HEK293 (cell line): ENCODE measurements around the gene CD44.

Experiments
- CTCF ChIA-PET: fragments of 350-600 bp; formaldehyde crosslinking; extraction: SDS; loops from one replicate; lab custom pipeline; 2021; ENCODE audit warnings: antibody characterized with exemption; lab: Yijun Ruan, JAX
- POLR2A ChIA-PET: fragments of 300-600 bp; formaldehyde crosslinking; extraction: SDS; loops from one replicate; lab custom pipeline; 2020; ENCODE audit warnings: antibody characterized with exemption, inconsistent platforms; lab: Yijun Ruan, JAX
- H3K27ac ChIP-seq: fragments of 200-500 bp; sonication (Bioruptor generic); 2 replicates; pipeline ENCODE4 v1.5.1; 2014; ENCODE audit warnings: low read depth, low read length, control low read depth, inconsistent platforms; ENCODE audit errors: extremely low read depth
- H3K36me3 ChIP-seq, 2 experiments: fragments of 200-500 bp in 1 of 2; sonication (Bioruptor generic) in 1 of 2; 1 replicate in 1 of 2; 2 replicates in 1 of 2; pipeline ENCODE4 v1.5.1; 2014 to 2017; ENCODE audit warnings: inconsistent platforms in 2 of 2, low read length in 2 of 2; ENCODE audit not compliant: control insufficient read depth in 2 of 2, insufficient read depth in 1 of 2
- H3K4me1 ChIP-seq: fragments of 200-500 bp; sonication (Bioruptor generic); 2 replicates; pipeline ENCODE4 v1.5.1; 2014; ENCODE audit warnings: mild to moderate bottlenecking, low read length, inconsistent platforms; ENCODE audit not compliant: control insufficient read depth, insufficient read depth
- H3K4me3 ChIP-seq: 2 replicates; pipeline ENCODE4 v1.5.1; 2011; ENCODE audit warnings: low read depth, mild to moderate bottlenecking, control low read depth, low read length, moderate library complexity
- H3K9me3 ChIP-seq: fragments of 200-500 bp; sonication (Bioruptor generic); 2 replicates; pipeline ENCODE4 v1.5.1; 2014; ENCODE audit warnings: low read depth, low read length, inconsistent platforms; ENCODE audit not compliant: control insufficient read depth, insufficient read depth
- AEBP2 ChIP-seq: fragments of 450-650 bp; formaldehyde crosslinking; IDR thresholded peaks from 2 replicates; pipeline ENCODE4 v1.5.1; 2016; ENCODE audit warnings: missing biosample characterization, missing genetic modification characterization, borderline replicate concordance
- GLIS2 ChIP-seq: fragments of 450-650 bp; formaldehyde crosslinking; IDR thresholded peaks from 2 replicates; pipeline ENCODE4 v1.5.1; 2016; ENCODE audit warnings: missing biosample characterization, missing genetic modification characterization
- KLF9 ChIP-seq: fragments of 450-650 bp; formaldehyde crosslinking; IDR thresholded peaks from 2 replicates; pipeline ENCODE4 v1.5.1; 2016; ENCODE audit warnings: missing biosample characterization, missing genetic modification characterization, low read depth
- MEIS1 ChIP-seq: sonication (generic); formaldehyde crosslinking; IDR thresholded peaks from 2 replicates; pipeline ENCODE4 v1.8.1; 2022; ENCODE audit warnings: missing genetic modification reagents, mild to moderate bottlenecking, borderline replicate concordance
- MYNN ChIP-seq: fragments of 450-650 bp; formaldehyde crosslinking; IDR thresholded peaks from 2 replicates; pipeline ENCODE4 v1.5.1; 2016; ENCODE audit warnings: missing biosample characterization, missing genetic modification characterization, borderline replicate concordance
- ZFP37 ChIP-seq: fragments of 450-650 bp; formaldehyde crosslinking; IDR thresholded peaks from 2 replicates; pipeline ENCODE4 v1.5.1; 2016; ENCODE audit warnings: missing biosample characterization, missing genetic modification characterization
- ZNF148 ChIP-seq: fragments of 450-650 bp; formaldehyde crosslinking; IDR thresholded peaks from 2 replicates; pipeline ENCODE4 v1.5.0; 2017; ENCODE audit warnings: missing biosample characterization, missing genetic modification characterization, borderline replicate concordance
- ZNF169 ChIP-seq: fragments of 450-650 bp; formaldehyde crosslinking; IDR thresholded peaks from 2 replicates; pipeline ENCODE4 v1.5.1; 2016; ENCODE audit warnings: missing biosample characterization, missing genetic modification characterization
- ZNF211 ChIP-seq: fragments of 450-650 bp; formaldehyde crosslinking; IDR thresholded peaks from 2 replicates; pipeline ENCODE4 v1.5.1; 2016; ENCODE audit warnings: low read depth, missing biosample characterization, missing genetic modification characterization
- ZNF223 ChIP-seq: fragments of 450-650 bp; formaldehyde crosslinking; IDR thresholded peaks from 2 replicates; pipeline ENCODE4 v1.5.1; 2016; ENCODE audit warnings: missing biosample characterization, missing genetic modification characterization
- ZNF292 ChIP-seq: fragments of 450-650 bp; formaldehyde crosslinking; IDR thresholded peaks from 2 replicates; pipeline ENCODE4 v1.5.1; 2016; ENCODE audit warnings: low read depth, missing biosample characterization, missing genetic modification characterization, borderline replicate concordance
- ZNF426 ChIP-seq: fragments of 450-650 bp; formaldehyde crosslinking; IDR thresholded peaks from 2 replicates; pipeline ENCODE4 v1.5.1; 2017; ENCODE audit warnings: missing biosample characterization, missing genetic modification characterization, mild to moderate bottlenecking, inconsistent platforms, moderate library complexity
- ZNF510 ChIP-seq: fragments of 450-650 bp; formaldehyde crosslinking; IDR thresholded peaks from 2 replicates; pipeline ENCODE4 v1.5.1; 2018; ENCODE audit warnings: mild to moderate bottlenecking, missing genetic modification characterization, missing biosample characterization; ENCODE audit not compliant: insufficient replicate concordance
- ZNF529 ChIP-seq: fragments of 450-650 bp; formaldehyde crosslinking; IDR thresholded peaks from 2 replicates; pipeline ENCODE4 v1.5.1; 2017; ENCODE audit warnings: missing genetic modification characterization, missing biosample characterization; ENCODE audit not compliant: insufficient replicate concordance
- ZNF544 ChIP-seq: fragments of 450-650 bp; formaldehyde crosslinking; IDR thresholded peaks from 2 replicates; pipeline ENCODE4 v1.5.0; 2017; ENCODE audit warnings: missing biosample characterization, missing genetic modification characterization
- ZNF707 ChIP-seq: fragments of 450-650 bp; formaldehyde crosslinking; IDR thresholded peaks from 2 replicates; pipeline ENCODE4 v1.5.1; 2016; ENCODE audit warnings: missing biosample characterization, missing genetic modification characterization
- ZNF837 ChIP-seq: fragments of 450-650 bp; formaldehyde crosslinking; IDR thresholded peaks from 2 replicates; pipeline ENCODE4 v1.5.1; 2016; ENCODE audit warnings: missing biosample characterization, missing genetic modification characterization
- ZNF843 ChIP-seq: fragments of 450-650 bp; formaldehyde crosslinking; IDR thresholded peaks from 2 replicates; pipeline ENCODE4 v1.5.1; 2016; ENCODE audit warnings: missing biosample characterization, missing genetic modification characterization
- ZSCAN30 ChIP-seq: fragments of 450-650 bp; IDR thresholded peaks from 2 replicates; pipeline ENCODE4 v1.5.1; 2018; ENCODE audit warnings: missing biosample characterization, mild to moderate bottlenecking, missing genetic modification characterization, moderate library complexity
- TF ChIP-seq, protein P1 (sequence below): fragments of 450-650 bp; IDR thresholded peaks from 2 replicates; pipeline ENCODE4 v1.5.1; 2018; ENCODE audit warnings: missing biosample characterization, missing genetic modification characterization
- TF ChIP-seq, protein P2 (sequence below): fragments of 450-650 bp; formaldehyde crosslinking; IDR thresholded peaks from 2 replicates; pipeline ENCODE4 v1.5.1; 2016; ENCODE audit warnings: missing biosample characterization, missing genetic modification characterization
- TF ChIP-seq, protein P3 (sequence below): fragments of 450-650 bp; formaldehyde crosslinking; IDR thresholded peaks from 2 replicates; pipeline ENCODE4 v1.5.1; 2016; ENCODE audit warnings: missing biosample characterization, missing genetic modification characterization

CD44 gene

DNA sequence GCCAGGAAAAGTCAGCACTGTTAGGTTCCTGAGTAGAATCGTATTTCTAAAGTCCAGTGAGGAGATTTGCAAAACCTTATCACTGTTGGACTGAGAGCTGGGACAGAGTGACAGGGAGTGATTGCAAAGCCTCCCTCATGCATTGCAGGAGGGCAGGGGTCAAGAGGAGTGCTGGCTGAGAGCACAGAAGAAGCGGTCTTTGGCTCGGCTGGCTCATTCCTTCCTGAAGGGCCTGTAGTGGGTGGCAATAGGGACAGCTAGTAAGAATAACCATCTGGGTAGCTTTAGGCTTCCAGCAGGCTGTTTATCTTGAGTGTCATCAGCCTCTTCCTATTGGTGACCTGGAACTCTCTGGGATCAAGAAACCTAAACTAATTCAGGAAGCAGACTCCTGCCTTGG lies 53.4 kb downstream of the CD44 start:
- Histone ChIP-seq H3K36me3 (no peaks in the 10 kb centered on the region), H3K4me1 (no peaks in the 10 kb centered on the region), H3K4me3 (no peak overlapping the region), H3K9me3 (no peaks in the 10 kb centered on the region), H3K27ac (no peak overlapping the region)
- ChIA-PET CTCF (no interaction called here), POLR2A (no interaction called here)
- TF ChIP-seq ZSCAN30 (tag by site-specific recombination): no peak
- TF ChIP-seq, protein P1, sequence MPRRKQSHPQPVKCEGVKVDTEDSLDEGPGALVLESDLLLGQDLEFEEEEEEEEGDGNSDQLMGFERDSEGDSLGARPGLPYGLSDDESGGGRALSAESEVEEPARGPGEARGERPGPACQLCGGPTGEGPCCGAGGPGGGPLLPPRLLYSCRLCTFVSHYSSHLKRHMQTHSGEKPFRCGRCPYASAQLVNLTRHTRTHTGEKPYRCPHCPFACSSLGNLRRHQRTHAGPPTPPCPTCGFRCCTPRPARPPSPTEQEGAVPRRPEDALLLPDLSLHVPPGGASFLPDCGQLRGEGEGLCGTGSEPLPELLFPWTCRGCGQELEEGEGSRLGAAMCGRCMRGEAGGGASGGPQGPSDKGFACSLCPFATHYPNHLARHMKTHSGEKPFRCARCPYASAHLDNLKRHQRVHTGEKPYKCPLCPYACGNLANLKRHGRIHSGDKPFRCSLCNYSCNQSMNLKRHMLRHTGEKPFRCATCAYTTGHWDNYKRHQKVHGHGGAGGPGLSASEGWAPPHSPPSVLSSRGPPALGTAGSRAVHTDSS (tag by site-specific recombination): no peak

DNA sequence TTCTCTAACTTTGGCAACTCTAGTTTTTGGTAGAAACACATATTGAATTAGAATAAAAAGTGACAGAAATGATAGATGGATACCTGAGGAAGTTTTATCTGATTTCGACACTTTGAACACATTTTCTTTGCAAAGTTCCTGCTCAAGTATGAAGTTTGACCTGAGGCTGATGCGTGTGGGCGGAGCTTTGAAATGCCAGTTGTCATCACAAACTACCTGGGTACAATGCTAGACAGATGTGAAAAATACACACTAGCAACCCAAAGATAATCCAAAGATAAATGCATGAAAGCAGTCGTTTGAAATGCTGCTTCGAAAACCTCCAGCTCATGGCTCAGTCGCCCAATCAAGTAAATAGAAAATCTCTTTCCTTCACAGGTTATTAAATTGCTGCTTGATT lies 54.8 kb downstream of the CD44 start:
- no peak overlapping the region for H3K4me3 ChIP-seq
- H3K36me3 ChIP-seq: no peaks in the 10 kb centered on the region
- no peaks in the 10 kb centered on the region for H3K9me3 ChIP-seq
- no peaks in the 10 kb centered on the region for H3K4me1 ChIP-seq
- CTCF ChIA-PET: no interaction called here
- no peak overlapping the region for H3K27ac ChIP-seq
- no peak for TF ChIP-seq ZFP37
- no peak for TF ChIP-seq KLF9
- POLR2A ChIA-PET: no interaction called here

GRCh38 chr11:35197292-35197691 lies 58.3 kb downstream of the CD44 start:
- ChIA-PET CTCF (interaction anchor here (0.7 kb wide), 1 partner anchor 158 kb away, joined by 4 read pairs; no protein-coding TSS in a partner anchor), POLR2A (no interaction called here)
- no peak overlapping the region for H3K27ac ChIP-seq
- no peaks in the 10 kb centered on the region for H3K4me1 ChIP-seq
- no peak overlapping the region for H3K4me3 ChIP-seq
- H3K9me3 ChIP-seq: no peaks in the 10 kb centered on the region
- H3K36me3 ChIP-seq: no peaks in the 10 kb centered on the region
- TF ChIP-seq, protein P2, sequence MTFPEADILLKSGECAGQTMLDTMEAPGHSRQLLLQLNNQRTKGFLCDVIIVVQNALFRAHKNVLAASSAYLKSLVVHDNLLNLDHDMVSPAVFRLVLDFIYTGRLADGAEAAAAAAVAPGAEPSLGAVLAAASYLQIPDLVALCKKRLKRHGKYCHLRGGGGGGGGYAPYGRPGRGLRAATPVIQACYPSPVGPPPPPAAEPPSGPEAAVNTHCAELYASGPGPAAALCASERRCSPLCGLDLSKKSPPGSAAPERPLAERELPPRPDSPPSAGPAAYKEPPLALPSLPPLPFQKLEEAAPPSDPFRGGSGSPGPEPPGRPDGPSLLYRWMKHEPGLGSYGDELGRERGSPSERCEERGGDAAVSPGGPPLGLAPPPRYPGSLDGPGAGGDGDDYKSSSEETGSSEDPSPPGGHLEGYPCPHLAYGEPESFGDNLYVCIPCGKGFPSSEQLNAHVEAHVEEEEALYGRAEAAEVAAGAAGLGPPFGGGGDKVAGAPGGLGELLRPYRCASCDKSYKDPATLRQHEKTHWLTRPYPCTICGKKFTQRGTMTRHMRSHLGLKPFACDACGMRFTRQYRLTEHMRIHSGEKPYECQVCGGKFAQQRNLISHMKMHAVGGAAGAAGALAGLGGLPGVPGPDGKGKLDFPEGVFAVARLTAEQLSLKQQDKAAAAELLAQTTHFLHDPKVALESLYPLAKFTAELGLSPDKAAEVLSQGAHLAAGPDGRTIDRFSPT: no peak
- TF ChIP-seq MEIS1 (CRISPR knock-in tag): no peak
- no peak for TF ChIP-seq ZNF707 (tag by site-specific recombination)
- TF ChIP-seq ZNF148 (tag by site-specific recombination): no peak
- no peak for TF ChIP-seq ZNF223
- TF ChIP-seq ZNF837 (tag by site-specific recombination): no peak
- TF ChIP-seq ZNF169 (tag by site-specific recombination): no peak
- TF ChIP-seq ZNF510 (tag by site-specific recombination): no peak
- no peak for TF ChIP-seq ZNF529 (tag by site-specific recombination)
- no peak for TF ChIP-seq GLIS2 (tag by site-specific recombination)
- no peak for TF ChIP-seq ZNF292
- no peak for TF ChIP-seq AEBP2 (tag by site-specific recombination)
- TF ChIP-seq ZNF211 (tag by site-specific recombination): no peak
- TF ChIP-seq ZNF544 (tag by site-specific recombination): no peak
- TF ChIP-seq, protein P3, sequence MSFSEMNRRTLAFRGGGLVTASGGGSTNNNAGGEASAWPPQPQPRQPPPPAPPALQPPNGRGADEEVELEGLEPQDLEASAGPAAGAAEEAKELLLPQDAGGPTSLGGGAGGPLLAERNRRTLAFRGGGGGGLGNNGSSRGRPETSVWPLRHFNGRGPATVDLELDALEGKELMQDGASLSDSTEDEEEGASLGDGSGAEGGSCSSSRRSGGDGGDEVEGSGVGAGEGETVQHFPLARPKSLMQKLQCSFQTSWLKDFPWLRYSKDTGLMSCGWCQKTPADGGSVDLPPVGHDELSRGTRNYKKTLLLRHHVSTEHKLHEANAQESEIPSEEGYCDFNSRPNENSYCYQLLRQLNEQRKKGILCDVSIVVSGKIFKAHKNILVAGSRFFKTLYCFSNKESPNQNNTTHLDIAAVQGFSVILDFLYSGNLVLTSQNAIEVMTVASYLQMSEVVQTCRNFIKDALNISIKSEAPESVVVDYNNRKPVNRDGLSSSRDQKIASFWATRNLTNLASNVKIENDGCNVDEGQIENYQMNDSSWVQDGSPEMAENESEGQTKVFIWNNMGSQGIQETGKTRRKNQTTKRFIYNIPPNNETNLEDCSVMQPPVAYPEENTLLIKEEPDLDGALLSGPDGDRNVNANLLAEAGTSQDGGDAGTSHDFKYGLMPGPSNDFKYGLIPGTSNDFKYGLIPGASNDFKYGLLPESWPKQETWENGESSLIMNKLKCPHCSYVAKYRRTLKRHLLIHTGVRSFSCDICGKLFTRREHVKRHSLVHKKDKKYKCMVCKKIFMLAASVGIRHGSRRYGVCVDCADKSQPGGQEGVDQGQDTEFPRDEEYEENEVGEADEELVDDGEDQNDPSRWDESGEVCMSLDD (tag by site-specific recombination): no peak
- no peak for TF ChIP-seq ZNF426 (tag by site-specific recombination)
- no peak for TF ChIP-seq ZNF843 (tag by site-specific recombination)
- no peak for TF ChIP-seq MYNN (tag by site-specific recombination)
